PC-9 (cell line): ENCODE results near the gene ZBTB21. TPM values are rescaled to one million over a fixed set of nuclear protein-coding genes. Genes with fewer than 3 reads are reported as not detected.

Experiments
- BruUV-seq: library from RNA; stranded (reverse); fragments of 400-500 nt; replicated peaks from 2 replicates; lab custom pipeline; 2021; lab: Mats Ljungman, UMichigan
- CTCF ChIA-PET: fragments of 300-600 bp; sonication (Branson Sonifier 250); formaldehyde crosslinking; loops from one replicate; lab custom pipeline; 2022; ENCODE audit warnings: antibody characterized with exemption; lab: Charles Lee
- POLR2A ChIA-PET: fragments of 300-600 bp; sonication (Branson Sonifier 250); formaldehyde crosslinking; loops from one replicate; lab custom pipeline; 2022; ENCODE audit warnings: antibody characterized with exemption; ENCODE audit not compliant: unreplicated experiment; lab: Charles Lee
- DNase-seq, 2 experiments: peaks; one replicate each; pipeline versions ENCODE4 v3.0.0 to v3.0.0-alpha.2; 2015 to 2022; ENCODE audit warnings: mixed read lengths in 1 of 2
- H2AFZ ChIP-seq: fragments of 200-600 bp; sonication (generic); 2 replicates; pipeline ENCODE4 v1.8.1; 2017; ENCODE audit warnings: antibody characterized with exemption
- H3F3A ChIP-seq: fragments of 200-600 bp; sonication (generic); 2 replicates; pipeline ENCODE4 v1.8.1; 2017; ENCODE audit warnings: antibody characterized with exemption, mild to moderate bottlenecking, low read depth; ENCODE audit not compliant: insufficient read depth
- H3K27ac ChIP-seq: fragments of 200-600 bp; sonication (generic); 2 replicates; pipeline ENCODE4 v1.6.1; 2016; ENCODE audit warnings: mixed run types
- H3K27me3 ChIP-seq: fragments of 200-600 bp; sonication (generic); 2 replicates; pipeline ENCODE4 v1.6.1; 2016; ENCODE audit warnings: low read depth, mixed run types; ENCODE audit not compliant: insufficient read depth
- H3K36me3 ChIP-seq: fragments of 200-600 bp; sonication (generic); 2 replicates; pipeline ENCODE4 v1.6.1; 2016; ENCODE audit warnings: low read depth, mixed run types
- H3K4me1 ChIP-seq: fragments of 200-600 bp; sonication (generic); replicated peaks from 2 replicates; pipeline ENCODE4 v1.6.1; 2016; ENCODE audit warnings: mixed run types; ENCODE audit not compliant: insufficient read depth
- H3K4me2 ChIP-seq: fragments of 200-600 bp; sonication (generic); 2 replicates; pipeline ENCODE4 v1.6.1; 2017; ENCODE audit warnings: mixed run types
- H3K4me3 ChIP-seq: fragments of 200-600 bp; sonication (generic); 2 replicates; pipeline ENCODE4 v1.6.1; 2016; ENCODE audit warnings: mixed run types
- H3K79me2 ChIP-seq: fragments of 200-600 bp; sonication (generic); 2 replicates; pipeline ENCODE4 v1.6.1; 2017; ENCODE audit warnings: low read depth, mixed run types
- H3K9me2 ChIP-seq: fragments of 200-600 bp; sonication (generic); 2 replicates; pipeline ENCODE4 v1.8.1; 2017; ENCODE audit warnings: mild to moderate bottlenecking; ENCODE audit not compliant: insufficient read depth
- H3K9me3 ChIP-seq: fragments of 200-600 bp; sonication (generic); 2 replicates; pipeline ENCODE4 v1.8.1; 2016; ENCODE audit warnings: low read depth; ENCODE audit not compliant: insufficient read depth
- H4K20me1 ChIP-seq: fragments of 200-600 bp; sonication (generic); 2 replicates; pipeline ENCODE4 v1.8.1; 2017; ENCODE audit not compliant: insufficient read depth
- EZH2 ChIP-seq: fragments of 200-600 bp; sonication (generic); IDR thresholded peaks from 2 replicates; pipeline ENCODE4 v1.8.0; 2017; ENCODE audit warnings: antibody characterized with exemption, low read depth
- intact Hi-C: fragments of 100-400 bp; cut with micrococcal nuclease; formaldehyde crosslinking; loops from one replicate; pipeline ENCODE4 v1.10.0; 2022; ENCODE audit not compliant: unreplicated experiment
- total RNA-seq: library from RNA; stranded (reverse); gene quantifications from 2 replicates; pipeline ENCODE4 v1.2.3, GENCODE V29; 2021
- TF ChIP-seq, protein P1 (sequence below): fragments of 200-600 bp; sonication (generic); conservative IDR thresholded peaks from 2 replicates; pipeline ENCODE4 v1.6.1; 2017; ENCODE audit warnings: mixed run types, antibody characterized with exemption, mild to moderate bottlenecking, moderate library complexity

ZBTB21 gene
- total RNA-seq, 1 experiment from 2014 or later, result 13.5 TPM

DNA sequence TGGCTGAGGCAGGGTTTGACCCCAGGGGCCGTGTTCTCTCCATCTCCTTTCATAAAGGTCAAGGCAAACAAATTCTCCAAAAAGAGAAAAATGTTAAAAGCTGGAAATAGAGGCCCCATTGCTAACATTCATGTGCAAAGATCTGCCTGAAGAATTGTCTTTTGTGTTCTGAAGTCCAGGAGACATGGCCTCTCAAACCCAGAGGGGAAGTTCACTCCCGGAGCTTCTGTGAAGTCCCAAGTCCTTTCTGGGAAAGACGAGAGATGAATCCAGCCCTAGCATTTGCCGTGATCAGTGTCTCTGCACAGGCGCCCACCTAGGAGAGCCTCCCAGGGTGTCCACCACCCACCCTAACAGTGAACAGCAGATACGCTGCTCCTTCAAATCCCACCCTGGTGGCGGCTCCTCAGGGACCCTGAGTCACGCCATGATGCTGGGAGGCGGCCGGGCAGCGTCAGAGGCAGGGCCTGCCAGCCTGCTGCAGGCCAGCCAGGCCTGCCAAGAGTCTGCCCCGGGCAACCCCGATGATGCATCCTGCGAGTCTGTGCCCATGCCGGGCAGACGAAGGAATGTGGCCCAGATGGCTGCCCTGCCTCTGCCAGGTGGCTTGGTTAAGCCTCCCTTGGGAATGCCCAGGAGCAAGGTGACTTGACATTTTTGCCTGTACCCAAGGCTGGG, 51.1 kb downstream of the ZBTB21 start:
- no peaks in the 10 kb centered on the region for H3K79me2 ChIP-seq
- POLR2A ChIA-PET, result no interaction called here
- H3F3A ChIP-seq, result peaks cover 38% of the 10 kb centered on the region
- intact Hi-C loops, result loop anchor here (2.0 to 5.0 kb wide), 5 partner anchors 44 to 347 kb away; no protein-coding TSS in a partner anchor
- peak overlapping the region; percentile 86 for H3K27ac ChIP-seq
- TF ChIP-seq, protein P1, sequence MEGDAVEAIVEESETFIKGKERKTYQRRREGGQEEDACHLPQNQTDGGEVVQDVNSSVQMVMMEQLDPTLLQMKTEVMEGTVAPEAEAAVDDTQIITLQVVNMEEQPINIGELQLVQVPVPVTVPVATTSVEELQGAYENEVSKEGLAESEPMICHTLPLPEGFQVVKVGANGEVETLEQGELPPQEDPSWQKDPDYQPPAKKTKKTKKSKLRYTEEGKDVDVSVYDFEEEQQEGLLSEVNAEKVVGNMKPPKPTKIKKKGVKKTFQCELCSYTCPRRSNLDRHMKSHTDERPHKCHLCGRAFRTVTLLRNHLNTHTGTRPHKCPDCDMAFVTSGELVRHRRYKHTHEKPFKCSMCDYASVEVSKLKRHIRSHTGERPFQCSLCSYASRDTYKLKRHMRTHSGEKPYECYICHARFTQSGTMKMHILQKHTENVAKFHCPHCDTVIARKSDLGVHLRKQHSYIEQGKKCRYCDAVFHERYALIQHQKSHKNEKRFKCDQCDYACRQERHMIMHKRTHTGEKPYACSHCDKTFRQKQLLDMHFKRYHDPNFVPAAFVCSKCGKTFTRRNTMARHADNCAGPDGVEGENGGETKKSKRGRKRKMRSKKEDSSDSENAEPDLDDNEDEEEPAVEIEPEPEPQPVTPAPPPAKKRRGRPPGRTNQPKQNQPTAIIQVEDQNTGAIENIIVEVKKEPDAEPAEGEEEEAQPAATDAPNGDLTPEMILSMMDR, result no peak
- no peak for TF ChIP-seq EZH2
- no peaks in the 10 kb centered on the region for H3K9me3 ChIP-seq
- no peak overlapping the region for H3K4me3 ChIP-seq
- H2AFZ ChIP-seq, result no peak overlapping the region
- no peaks in the 10 kb centered on the region for H4K20me1 ChIP-seq
- peaks cover 54% of the 10 kb centered on the region for H3K4me1 ChIP-seq
- H3K36me3 ChIP-seq, result no peaks in the 10 kb centered on the region
- no TSS peak for BruUV-seq
- no peaks in the 10 kb centered on the region for H3K27me3 ChIP-seq
- CTCF ChIA-PET, result no interaction called here
- H3K9me2 ChIP-seq, result no peaks in the 10 kb centered on the region
- peak overlapping the region; percentile 66 for H3K4me2 ChIP-seq
- DNase-seq, result peak; percentile 78 to 88

DNA sequence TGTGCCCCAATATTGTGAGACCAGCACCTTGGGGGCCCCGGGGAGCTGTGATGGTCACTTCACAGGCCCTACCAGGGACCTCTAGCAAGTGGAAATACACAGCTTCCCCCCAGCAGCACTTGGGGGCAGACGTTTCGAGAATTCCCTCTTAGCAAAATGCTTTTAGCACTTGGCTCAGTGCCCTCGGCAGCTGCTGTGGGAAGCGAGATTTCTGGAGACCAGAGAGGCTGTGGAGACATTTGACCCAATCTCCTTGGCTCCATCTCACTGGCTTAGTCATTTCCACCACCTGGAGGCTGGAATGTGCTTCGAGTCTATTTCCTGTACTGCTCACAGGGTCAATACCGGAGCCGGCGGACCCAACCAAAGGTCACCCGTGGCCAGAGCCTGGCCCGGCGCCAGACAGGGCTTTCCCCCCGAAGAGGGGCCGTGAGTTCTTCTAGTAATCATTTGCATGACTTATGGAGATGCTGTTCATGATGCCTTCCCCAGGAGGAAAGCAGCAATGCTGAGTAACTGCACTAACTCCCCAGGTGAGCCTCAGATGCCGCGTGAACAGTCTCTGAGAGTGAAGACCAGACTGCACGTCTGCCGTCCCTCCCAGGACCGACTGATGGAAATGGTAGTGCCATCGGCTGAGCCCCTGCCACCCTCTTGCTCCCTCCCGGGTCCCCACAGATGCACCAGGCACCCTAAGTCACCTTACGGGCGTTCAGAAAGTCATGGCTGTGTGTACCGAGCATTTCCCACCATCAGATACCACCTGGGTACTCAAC, 52.0 kb downstream of the ZBTB21 start:
- peak; percentile 85 to 93 for DNase-seq
- H4K20me1 ChIP-seq, result no peaks in the 10 kb centered on the region
- H3K4me2 ChIP-seq, result peak overlapping the region; percentile 66
- intact Hi-C loops, result loop anchor here (2.0 to 5.0 kb wide), 5 partner anchors 45 to 346 kb away; no protein-coding TSS in a partner anchor
- H3F3A ChIP-seq, result peaks cover 38% of the 10 kb centered on the region
- ChIA-PET CTCF (no interaction called here), POLR2A (interaction anchor here (0.6 kb wide), 1 partner anchor 128 kb away, joined by 4 read pairs; no protein-coding TSS in a partner anchor)
- TF ChIP-seq, protein P1, result peak; percentile 55; the same call in 1 of the 2 replicates
- TF ChIP-seq EZH2, result no peak
- no peaks in the 10 kb centered on the region for H3K9me3 ChIP-seq
- no peaks in the 10 kb centered on the region for H3K27me3 ChIP-seq
- peak overlapping the region; percentile 86 for H3K27ac ChIP-seq
- no peak overlapping the region for H3K4me3 ChIP-seq
- no TSS peak for BruUV-seq
- no peaks in the 10 kb centered on the region for H3K36me3 ChIP-seq
- no peak overlapping the region for H2AFZ ChIP-seq
- H3K4me1 ChIP-seq, result peaks cover 54% of the 10 kb centered on the region
- peaks cover under 1% of the 10 kb centered on the region for H3K79me2 ChIP-seq
- H3K9me2 ChIP-seq, result no peaks in the 10 kb centered on the region

DNA sequence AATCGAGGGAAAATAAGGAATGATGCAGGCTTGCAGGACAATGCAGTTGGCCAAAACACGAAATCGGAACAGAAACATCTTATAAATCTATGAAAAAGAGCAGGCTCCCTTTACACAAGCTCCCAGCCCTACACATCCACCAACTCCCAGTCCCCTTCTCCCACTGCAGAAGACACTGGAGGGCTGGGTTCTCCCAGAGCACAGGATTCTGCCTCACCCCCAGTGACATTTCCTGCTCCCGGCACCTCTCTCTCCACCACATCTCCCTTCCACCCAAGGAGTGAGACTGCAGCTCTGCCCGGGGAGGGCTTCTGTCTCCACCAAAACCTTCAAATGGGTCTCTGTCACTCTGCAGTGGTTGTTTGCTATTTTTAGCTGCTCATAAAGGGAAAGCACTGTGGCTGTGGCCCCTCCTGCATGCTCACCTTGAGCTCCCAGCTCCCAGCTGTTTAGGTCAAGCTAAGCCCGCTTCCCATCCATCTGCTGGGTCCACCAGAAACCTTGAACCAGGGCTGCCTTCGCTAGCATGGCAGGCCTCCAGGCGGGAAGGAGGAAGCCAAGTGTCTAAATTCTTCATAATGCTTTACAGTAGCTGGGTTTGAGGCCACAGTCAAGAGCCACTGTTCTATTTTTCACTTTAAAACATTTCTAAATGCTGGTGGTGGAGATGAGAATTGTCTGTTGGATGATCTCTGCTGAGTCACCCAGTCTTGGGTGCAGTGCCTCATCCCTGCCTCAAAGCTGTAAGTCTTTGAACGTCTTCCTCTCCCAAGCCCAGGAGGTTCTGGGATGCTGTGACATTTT, 53.0 kb downstream of the ZBTB21 start:
- Histone ChIP-seq H3K79me2 (peaks cover 11% of the 10 kb centered on the region), H4K20me1 (no peaks in the 10 kb centered on the region), H2AFZ (no peak overlapping the region), H3K9me2 (no peaks in the 10 kb centered on the region), H3K27ac (peak overlapping the region; percentile 86), H3K4me2 (peak overlapping the region; percentile 66), H3K4me1 (peaks cover 60% of the 10 kb centered on the region), H3K4me3 (no peak overlapping the region), H3F3A (peaks cover 38% of the 10 kb centered on the region), H3K9me3 (no peaks in the 10 kb centered on the region), H3K27me3 (no peaks in the 10 kb centered on the region), H3K36me3 (no peaks in the 10 kb centered on the region)
- DNase-seq, result peak in 1 of 2 experiments; percentile 46
- BruUV-seq, result no TSS peak
- intact Hi-C loops, result loop anchor here (1.0 to 5.0 kb wide), 4 partner anchors 65 to 345 kb away; no protein-coding TSS in a partner anchor
- TF ChIP-seq, protein P1, result no peak
- no peak for TF ChIP-seq EZH2
- ChIA-PET POLR2A (interaction anchor here (0.6 kb wide), 1 partner anchor 129 kb away, joined by 4 read pairs; no protein-coding TSS in a partner anchor), CTCF (no interaction called here)
